ENCODE results near the gene CHN1.

- no peak for TF ChIP-seq CTCF (IDR thresholded peaks at IDR 0.05)
- no peak for TF ChIP-seq POLR2A (IDR thresholded peaks at IDR 0.05)
These were observed 618 bp upstream of the CHN1 start for GRCh38 chr2:175005733-175006264.
